KMS-11 (cell line): ENCODE data around the gene UNC5B.
A peak's percentile ranks its signal among the peaks of the same experiment; 100 is the strongest.

Source experiments
- H2AFZ ChIP-seq: fragments of 200-600 bp; sonication (generic); 2 replicates; pipeline ENCODE4 v1.6.1; 2016; ENCODE audit warnings: antibody characterized with exemption, mixed run types, low read depth
- H3K27ac ChIP-seq: fragments of 200-600 bp; sonication (generic); 2 replicates; pipeline ENCODE4 v1.6.1; 2016; ENCODE audit warnings: mild to moderate bottlenecking, mixed run types
- H3K27me3 ChIP-seq: fragments of 200-600 bp; sonication (generic); 2 replicates; pipeline ENCODE4 v1.6.1; 2017; ENCODE audit warnings: mild to moderate bottlenecking, low read depth, mixed run types, moderate library complexity; ENCODE audit not compliant: insufficient read depth
- H3K36me3 ChIP-seq: fragments of 200-600 bp; sonication (generic); 2 replicates; pipeline ENCODE4 v1.6.1; 2017; ENCODE audit warnings: mild to moderate bottlenecking, mixed run types; ENCODE audit not compliant: insufficient read depth
- H3K4me1 ChIP-seq: fragments of 200-600 bp; sonication (generic); 2 replicates; pipeline ENCODE4 v1.6.1; 2016; ENCODE audit warnings: mild to moderate bottlenecking, low read depth, mixed run types; ENCODE audit not compliant: poor library complexity, severe bottlenecking
- H3K4me2 ChIP-seq: fragments of 200-600 bp; sonication (generic); 2 replicates; pipeline ENCODE4 v1.7.0; 2016; ENCODE audit warnings: mild to moderate bottlenecking, mixed run types
- H3K4me3 ChIP-seq: fragments of 200-600 bp; sonication (generic); IDR thresholded peaks from 2 replicates; pipeline ENCODE4 v1.6.1; 2017; ENCODE audit warnings: low read depth, low read length, mixed read lengths; ENCODE audit not compliant: insufficient read depth
- H3K79me2 ChIP-seq: fragments of 200-600 bp; sonication (generic); 2 replicates; pipeline ENCODE4 v1.6.1; 2016; ENCODE audit warnings: low read depth, mixed run types; ENCODE audit not compliant: insufficient read depth
- H3K9ac ChIP-seq: fragments of 200-600 bp; sonication (generic); 2 replicates; pipeline ENCODE4 v1.6.1; 2016; ENCODE audit warnings: mild to moderate bottlenecking, mixed run types
- H4K20me1 ChIP-seq: fragments of 200-600 bp; sonication (generic); 2 replicates; pipeline ENCODE4 v1.6.1; 2016; ENCODE audit warnings: mild to moderate bottlenecking, mixed run types; ENCODE audit not compliant: insufficient read depth
- CTCF ChIP-seq: fragments of 200-600 bp; sonication (generic); conservative IDR thresholded peaks from 2 replicates; pipeline ENCODE4 v1.6.1; 2017; ENCODE audit warnings: low read depth, mild to moderate bottlenecking, antibody characterized with exemption, low read length, moderate library complexity, mixed read lengths

The UNC5B gene

GRCh38 chr10:71319800-71320392, 107.5 kb downstream of the UNC5B start:
- Histone ChIP-seq H4K20me1 (no peaks in the 10 kb centered on the region), H3K27ac (no peak overlapping the region), H3K27me3 (no peaks in the 10 kb centered on the region), H3K4me3 (no peak overlapping the region), H3K4me2 (peak overlapping the region; percentile 85), H2AFZ (peak overlapping the region; percentile 98), H3K79me2 (no peaks in the 10 kb centered on the region), H3K9ac (peak overlapping the region; percentile 72; the same call in 1 of the 2 replicates), H3K36me3 (no peaks in the 10 kb centered on the region), H3K4me1 (peaks cover 26% of the 10 kb centered on the region)
- TF ChIP-seq CTCF: no peak

- no peak overlapping the region for H3K27ac ChIP-seq
- no peaks in the 10 kb centered on the region for H3K79me2 ChIP-seq
- no peak overlapping the region for H3K9ac ChIP-seq
- no peaks in the 10 kb centered on the region for H3K27me3 ChIP-seq
- H2AFZ ChIP-seq: no peak overlapping the region
- peaks cover 25% of the 10 kb centered on the region for H3K4me1 ChIP-seq
- TF ChIP-seq CTCF: no peak
- no peaks in the 10 kb centered on the region for H4K20me1 ChIP-seq
- H3K4me2 ChIP-seq: no peak overlapping the region
- H3K36me3 ChIP-seq: no peaks in the 10 kb centered on the region
- no peak overlapping the region for H3K4me3 ChIP-seq
Observed at GRCh38 chr10:71320592-71320991, 108.2 kb downstream of the UNC5B start.

GRCh38 chr10:71321386-71321785, 109.0 kb downstream of the UNC5B start:
- Histone ChIP-seq H4K20me1 (no peaks in the 10 kb centered on the region), H3K4me1 (peaks cover 17% of the 10 kb centered on the region), H3K27me3 (no peaks in the 10 kb centered on the region), H3K4me3 (no peak overlapping the region), H3K4me2 (no peak overlapping the region), H3K36me3 (no peaks in the 10 kb centered on the region), H2AFZ (no peak overlapping the region), H3K9ac (no peak overlapping the region), H3K27ac (no peak overlapping the region), H3K79me2 (no peaks in the 10 kb centered on the region)
- TF ChIP-seq CTCF: no peak

- Histone ChIP-seq H3K4me3 (no peak overlapping the region), H2AFZ (no peak overlapping the region), H4K20me1 (no peaks in the 10 kb centered on the region), H3K9ac (no peak overlapping the region), H3K4me2 (no peak overlapping the region), H3K27ac (no peak overlapping the region), H3K4me1 (peaks cover 10% of the 10 kb centered on the region), H3K79me2 (no peaks in the 10 kb centered on the region), H3K27me3 (no peaks in the 10 kb centered on the region), H3K36me3 (no peaks in the 10 kb centered on the region)
- no peak for TF ChIP-seq CTCF
Observed at GRCh38 chr10:71323407-71323806, 111.0 kb downstream of the UNC5B start.
